Endothelial cell (in vitro differentiated cells): ENCODE results near the gene MAP3K7CL. TPM values are rescaled to one million over a fixed set of nuclear protein-coding genes. Genes with fewer than 3 reads are reported as not detected.

Source experiments
- total RNA-seq: library from RNA; stranded (reverse); fragmentation: NEBNext Ultra II Directional; extraction: Animal tissue kit (Norgen Biotek cat#: 25700); gene quantifications from one replicate; pipeline ENCODE4 v1.2.1, GENCODE V29; 2021; ENCODE audit not compliant: unreplicated experiment

The MAP3K7CL gene
- total RNA-seq, 1 donor from 2014 or later: 1.0 TPM

Other genes starting within 250 kb of the MAP3K7CL start
- 23.6 TPM for gene LTN1, start 137.8 kb upstream of the MAP3K7CL start, total RNA-seq
- 12.4 TPM for gene RWDD2B, start 111.3 kb upstream of the MAP3K7CL start, total RNA-seq
- 15.4 TPM for gene USP16, start 106.0 kb upstream of the MAP3K7CL start, total RNA-seq
- 186 TPM for gene CCT8, start 57.0 kb upstream of the MAP3K7CL start, total RNA-seq
- 49.4 TPM for gene BACH1, start 168.3 kb downstream of the MAP3K7CL start, total RNA-seq